Karpas-422 (cell line): Measurements from ENCODE around the gene MARCHF3. TPM values are rescaled to one million over a fixed set of nuclear protein-coding genes. Genes with fewer than 3 reads are reported as not detected.
A peak's percentile ranks its signal among the peaks of the same experiment; 100 is the strongest.
"Not testable (repeated sequence)": the region's sequence is repeated elsewhere in the genome, so short reads cannot be mapped to it uniquely, and the experiment has no call there.

ENCODE experiments used
- DNase-seq: peaks from one replicate; pipeline ENCODE4 v3.0.0-alpha.2; 2015
- H2AFZ ChIP-seq: fragments of 200-600 bp; sonication (generic); 2 replicates; pipeline ENCODE4 v1.6.1; 2014; ENCODE audit warnings: antibody characterized with exemption, low read length, mixed read lengths
- H3K27ac ChIP-seq: fragments of 200-600 bp; sonication (generic); 2 replicates; pipeline ENCODE4 v1.5.1; 2014; ENCODE audit warnings: mild to moderate bottlenecking, low read length, moderate library complexity
- H3K27me3 ChIP-seq: fragments of 200-600 bp; sonication (generic); 2 replicates; pipeline ENCODE4 v1.6.1; 2014; ENCODE audit warnings: low read length, mixed read lengths
- H3K36me3 ChIP-seq: fragments of 200-600 bp; sonication (generic); 2 replicates; pipeline ENCODE4 v1.6.1; 2014; ENCODE audit warnings: low read length, mixed read lengths; ENCODE audit not compliant: insufficient read depth
- H3K4me1 ChIP-seq: fragments of 200-600 bp; sonication (generic); 2 replicates; pipeline ENCODE4 v1.6.1; 2014; ENCODE audit warnings: mild to moderate bottlenecking, low read length, mixed read lengths
- H3K4me2 ChIP-seq: fragments of 200-600 bp; sonication (generic); 2 replicates; pipeline ENCODE4 v1.6.1; 2014; ENCODE audit warnings: low read length, low read depth, mild to moderate bottlenecking; ENCODE audit not compliant: poor library complexity, severe bottlenecking
- H3K4me3 ChIP-seq: fragments of 200-600 bp; sonication (generic); 2 replicates; pipeline ENCODE4 v1.5.1; 2014; ENCODE audit warnings: mild to moderate bottlenecking, antibody characterized with exemption, low read length, mixed read lengths
- H3K79me2 ChIP-seq: fragments of 200-600 bp; sonication (generic); 2 replicates; pipeline ENCODE4 v1.6.1; 2014; ENCODE audit warnings: mild to moderate bottlenecking, low read length, mixed read lengths
- H3K9ac ChIP-seq: fragments of 200-600 bp; sonication (generic); 2 replicates; pipeline ENCODE4 v1.6.0; 2014; ENCODE audit warnings: low read length
- H3K9me2 ChIP-seq: fragments of 200-600 bp; sonication (generic), shearing (Covaris generic); replicated peaks from 2 replicates; pipeline ENCODE4 v1.6.0; 2014; ENCODE audit warnings: mild to moderate bottlenecking, low read length, moderate library complexity; ENCODE audit not compliant: insufficient read depth
- H3K9me3 ChIP-seq: fragments of 300-700, 200-600 bp; sonication (generic); 2 replicates; pipeline ENCODE4 v1.6.1; 2014; ENCODE audit warnings: low read length, mixed read lengths
- H4K20me1 ChIP-seq: fragments of 200-600 bp; sonication (generic); 2 replicates; pipeline ENCODE4 v1.6.1; 2014; ENCODE audit warnings: mild to moderate bottlenecking, antibody characterized with exemption, low read length, low read depth; ENCODE audit not compliant: insufficient read depth
- total RNA-seq: library from RNA; depleted of rRNA; stranded (reverse); fragments of >200 nt; shearing (Covaris generic); gene quantifications from 2 replicates; pipeline ENCODE4 v1.2.3, GENCODE V29; 2014; ENCODE audit warnings: low replicate concordance

The MARCHF3 gene
- total RNA-seq, 1 experiment from 2014 or later = 0.56 TPM

- Histone ChIP-seq H3K79me2 (0 out of 2 replicates have a peak, but pooled peaks cover 3% of the 10 kb centered on the region), H3K36me3 (peaks cover 6% of the 10 kb centered on the region; the same call in 1 of the 2 replicates), H3K9me3 (no peaks in the 10 kb centered on the region), H2AFZ (no peak overlapping the region), H3K4me3 (no peak overlapping the region), H3K27ac (no peak overlapping the region), H3K4me1 (peaks cover 8% of the 10 kb centered on the region), H3K9ac (no peak overlapping the region), H3K27me3 (no peaks in the 10 kb centered on the region), H3K9me2 (no peaks in the 10 kb centered on the region), H3K4me2 (no peak overlapping the region), H4K20me1 (no peaks in the 10 kb centered on the region)
- no peak for DNase-seq
Measured at GRCh38 chr5:126847826-126848251, 182.5 kb downstream of the MARCHF3 start.

- H3K36me3 ChIP-seq = peaks cover 6% of the 10 kb centered on the region; the same call in 1 of the 2 replicates
- H4K20me1 ChIP-seq = no peaks in the 10 kb centered on the region
- no peaks in the 10 kb centered on the region for H3K27me3 ChIP-seq
- no peak overlapping the region for H2AFZ ChIP-seq
- no peaks in the 10 kb centered on the region for H3K9me3 ChIP-seq
- no peaks in the 10 kb centered on the region for H3K9me2 ChIP-seq
- no peak overlapping the region for H3K4me3 ChIP-seq
- no peak for DNase-seq
- H3K79me2 ChIP-seq = 0 out of 2 replicates have a peak, but pooled peaks cover 3% of the 10 kb centered on the region
- no peak overlapping the region for H3K27ac ChIP-seq
- no peak overlapping the region for H3K9ac ChIP-seq
- H3K4me2 ChIP-seq = no peak overlapping the region
- H3K4me1 ChIP-seq = peaks cover 8% of the 10 kb centered on the region
Measured at GRCh38 chr5:126847456-126847820, 182.9 kb downstream of the MARCHF3 start.

- Histone ChIP-seq H3K27me3 (no peaks in the 10 kb centered on the region), H3K36me3 (peaks cover 6% of the 10 kb centered on the region; the same call in 1 of the 2 replicates), H3K4me1 (peaks cover 8% of the 10 kb centered on the region), H3K9me3 (no peaks in the 10 kb centered on the region), H3K79me2 (0 out of 2 replicates have a peak, but pooled peaks cover 3% of the 10 kb centered on the region), H3K4me2 (no peak overlapping the region), H3K9ac (no peak overlapping the region), H2AFZ (no peak overlapping the region), H3K9me2 (no peaks in the 10 kb centered on the region), H3K27ac (peak overlapping the region; percentile 50; the same call in 1 of the 2 replicates), H4K20me1 (no peaks in the 10 kb centered on the region), H3K4me3 (no peak overlapping the region)
- DNase-seq = no peak
Measured at GRCh38 chr5:126846744-126847455, 183.5 kb downstream of the MARCHF3 start.

- Histone ChIP-seq H3K4me3 (no peak overlapping the region), H3K79me2 (0 out of 2 replicates have a peak, but pooled peaks cover 3% of the 10 kb centered on the region), H3K4me1 (peaks cover 8% of the 10 kb centered on the region), H3K9me3 (no peaks in the 10 kb centered on the region), H3K36me3 (peaks cover 3% of the 10 kb centered on the region; the same call in 1 of the 2 replicates), H3K27me3 (no peaks in the 10 kb centered on the region), H3K27ac (peak overlapping the region; percentile 50; the same call in 1 of the 2 replicates), H4K20me1 (no peaks in the 10 kb centered on the region), H2AFZ (no peak overlapping the region), H3K9ac (no peak overlapping the region), H3K4me2 (no peak overlapping the region), H3K9me2 (no peaks in the 10 kb centered on the region)
- DNase-seq = no peak
Measured at GRCh38 chr5:126846344-126846743, 184.0 kb downstream of the MARCHF3 start.

- not testable (repeated sequence) for H3K9me3 ChIP-seq, H3K27me3 ChIP-seq, H3K9me2 ChIP-seq, H3K79me2 ChIP-seq, H3K4me1 ChIP-seq, H4K20me1 ChIP-seq, H3K4me3 ChIP-seq, H3K36me3 ChIP-seq, H2AFZ ChIP-seq
- Histone ChIP-seq H3K4me2 (peak overlapping the region; percentile 20), H3K27ac (peak overlapping the region; percentile 50), H3K9ac (peak overlapping the region; percentile 9; the same call in 1 of the 2 replicates)
- peak; percentile 77 for DNase-seq
Measured at GRCh38 chr5:126845470-126846070, 184.8 kb downstream of the MARCHF3 start.

GRCh38 chr5:126843375-126843774 lies 187.0 kb downstream of the MARCHF3 start:
- H4K20me1 ChIP-seq, H3K36me3 ChIP-seq, H3K4me3 ChIP-seq, H3K27ac ChIP-seq, H3K27me3 ChIP-seq, H2AFZ ChIP-seq, DNase-seq, H3K9ac ChIP-seq, H3K9me3 ChIP-seq, H3K4me2 ChIP-seq, H3K79me2 ChIP-seq, H3K4me1 ChIP-seq, H3K9me2 ChIP-seq: not testable (repeated sequence)

- H3K9me2 ChIP-seq = not testable (repeated sequence)
Measured at GRCh38 chr5:126839407-126839806, 191.0 kb downstream of the MARCHF3 start.

GRCh38 chr5:126837906-126838539 lies 192.3 kb downstream of the MARCHF3 start:
- peaks cover 19% of the 10 kb centered on the region for H3K79me2 ChIP-seq
- H3K27me3 ChIP-seq = no peaks in the 10 kb centered on the region
- no peaks in the 10 kb centered on the region for H3K9me2 ChIP-seq
- DNase-seq = no peak
- H2AFZ ChIP-seq = no peak overlapping the region
- H3K4me1 ChIP-seq = no peaks in the 10 kb centered on the region
- no peak overlapping the region for H3K4me3 ChIP-seq
- peaks cover 33% of the 10 kb centered on the region for H3K36me3 ChIP-seq
- H4K20me1 ChIP-seq = no peaks in the 10 kb centered on the region
- no peaks in the 10 kb centered on the region for H3K9me3 ChIP-seq
- H3K9ac ChIP-seq = no peak overlapping the region
- no peak overlapping the region for H3K4me2 ChIP-seq
- no peak overlapping the region for H3K27ac ChIP-seq

More at GRCh38 chr5:126839407-126839806, 191.0 kb downstream of the MARCHF3 start:
- H3K9me3 ChIP-seq, H3K4me3 ChIP-seq, H4K20me1 ChIP-seq, H3K27me3 ChIP-seq, H3K9ac ChIP-seq, H3K4me1 ChIP-seq, H2AFZ ChIP-seq, H3K27ac ChIP-seq, DNase-seq, H3K4me2 ChIP-seq: not testable (repeated sequence)
- Histone ChIP-seq H3K36me3 (peaks cover 19% of the 10 kb centered on the region), H3K79me2 (peaks cover 14% of the 10 kb centered on the region)
